Ovary (tissue), 3 donors: ENCODE data around the gene RNASET2.

Experiments
- CTCF ChIP-seq, 3 donors: fragments of 450-650 bp in 2 of 3; fragments of 200-600 bp in 1 of 3; IDR thresholded peaks; one replicate each; pipeline versions ENCODE4 v1.5.1 to v1.8.0; 2016 to 2022; ENCODE audit warnings: antibody characterized with exemption in 3 of 3, mild to moderate bottlenecking in 1 of 3
- EP300 ChIP-seq: sonication (generic); formaldehyde crosslinking; IDR thresholded peaks from one replicate; pipeline ENCODE4 v1.6.1; 2017; ENCODE audit warnings: antibody characterized with exemption
- POLR2A ChIP-seq: fragments of 450-650 bp; IDR thresholded peaks from one replicate; pipeline ENCODE4 v1.6.1; 2017; ENCODE audit warnings: antibody characterized with exemption, mild to moderate bottlenecking, moderate library complexity
- donor health status: DM: no; HTN: no; CAD: no.

DNA sequence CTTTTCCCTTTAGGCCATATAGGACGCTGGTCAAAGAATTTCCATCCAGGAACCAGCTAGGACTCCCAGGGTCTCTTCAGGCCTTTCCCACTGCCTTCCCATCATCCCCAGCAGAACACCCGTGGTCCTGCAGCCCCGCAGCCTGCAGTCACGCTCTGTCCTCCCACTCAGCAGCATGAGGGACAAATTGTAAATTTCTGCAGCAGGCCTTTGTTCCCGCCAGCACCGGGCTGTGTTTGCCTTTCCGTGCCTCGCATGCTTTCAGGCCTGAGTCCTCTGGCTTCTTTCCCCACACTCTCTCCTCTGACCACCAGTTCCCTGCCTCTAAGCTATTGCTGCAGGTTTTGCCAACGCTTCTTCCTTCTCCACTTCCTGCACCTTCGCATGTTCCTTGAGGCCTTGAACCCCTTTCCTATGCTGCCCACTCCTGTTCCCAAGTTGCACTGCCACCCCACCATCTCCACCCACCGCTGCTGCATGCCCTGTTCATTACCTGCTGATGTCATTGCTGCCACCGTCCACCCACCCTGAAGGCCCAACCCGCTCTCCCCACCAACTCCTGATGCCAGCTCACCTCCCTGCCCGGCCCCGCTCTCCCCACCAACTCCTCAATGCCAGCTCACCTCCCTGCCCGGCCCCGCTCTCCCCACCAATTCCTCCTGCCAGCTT is 49.8 kb downstream of the RNASET2 start:
- TF ChIP-seq POLR2A: no peak
- no peak for TF ChIP-seq CTCF (IDR thresholded peaks at IDR 0.05)
- TF ChIP-seq EP300: no peak
